Gastroesophageal sphincter (tissue), 4 donors: ENCODE measurements around the gene CHST10. TPM values are rescaled to one million over a fixed set of nuclear protein-coding genes. Genes with fewer than 3 reads are reported as not detected.

Experiments used
- ATAC-seq: fragments of 150-250 bp; one replicate; pipeline ENCODE4 v1.9.1; 2016; ENCODE audit warnings: mild to moderate bottlenecking, moderate library complexity
- H3K27ac ChIP-seq, 4 donors: fragments of 200-600 bp; sonication (generic) in 3 of 4; 1 replicate in 3 of 4; 2 replicates in 1 of 4; pipeline ENCODE4 v1.5.1; 2016 to 2019
- H3K27me3 ChIP-seq: fragments of 200-600 bp; sonication (generic); one replicate; pipeline ENCODE4 v1.5.1; 2019
- H3K36me3 ChIP-seq, 2 donors: fragments of 200-600 bp; sonication (generic); one replicate each; pipeline ENCODE4 v1.5.1; 2019; ENCODE audit warnings: control low read depth in 1 of 2
- H3K4me1 ChIP-seq, 3 donors: fragments of 200-600 bp; sonication (generic); 1 replicate in 2 of 3; 2 replicates in 1 of 3; pipeline ENCODE4 v1.5.1; 2016 to 2019; ENCODE audit warnings: control low read depth in 2 of 3
- H3K4me3 ChIP-seq, 2 donors: fragments of 200-600 bp; sonication (generic); one replicate each; pipeline ENCODE4 v1.5.1; 2019; ENCODE audit warnings: mild to moderate bottlenecking in 1 of 2, moderate library complexity in 1 of 2
- H3K9me3 ChIP-seq, 3 donors: fragments of 200-600 bp; sonication (generic); one replicate each; pipeline ENCODE4 v1.5.1; 2017 to 2019; ENCODE audit warnings: control low read depth in 2 of 3
- CTCF ChIP-seq, 4 experiments: fragments of 200-600 bp in 2 of 4; fragments of 450-650 bp in 2 of 4; sonication (generic) in 1 of 4; IDR thresholded peaks; one replicate each; pipeline ENCODE4 v1.5.1; 2017 to 2019; ENCODE audit warnings: antibody characterized with exemption in 4 of 4, mild to moderate bottlenecking in 2 of 4, moderate library complexity in 2 of 4
- EP300 ChIP-seq: sonication (generic); formaldehyde crosslinking; IDR thresholded peaks from one replicate; pipeline ENCODE4 v1.6.1; 2017; ENCODE audit warnings: antibody characterized with exemption, mild to moderate bottlenecking
- POLR2A ChIP-seq, 2 donors: fragments of 450-650 bp; IDR thresholded peaks; one replicate each; pipeline ENCODE4 v1.6.1; 2017; ENCODE audit warnings: antibody characterized with exemption in 2 of 2, mild to moderate bottlenecking in 2 of 2, moderate library complexity in 1 of 2
- POLR2AphosphoS5 ChIP-seq: sonication (generic); formaldehyde crosslinking; IDR thresholded peaks from one replicate; pipeline ENCODE4 v1.6.1; 2017; ENCODE audit warnings: antibody characterized with exemption
- WGBS, 2 donors: methylation state at CpG; one replicate each; pipeline ENCODE4 v1.1.5; 2018; ENCODE audit warnings: low coverage in 1 of 2; 5-methylcytosine and 5-hydroxymethylcytosine counted together
- total RNA-seq, 4 donors: library from RNA; depleted of rRNA; stranded (reverse); fragments of >200 nt; gene quantifications; one replicate each; pipeline ENCODE4 v1.1.0, GENCODE V29; 2016

Gene CHST10
- total RNA-seq, 4 donors from 2014 or later = 10.6 to 21.9 (median 13.3) TPM

- no peak for TF ChIP-seq POLR2AphosphoS5
- TF ChIP-seq CTCF (IDR thresholded peaks at IDR 0.05) = no peak
- no peak for TF ChIP-seq EP300
- no peak for TF ChIP-seq POLR2A (IDR thresholded peaks at IDR 0.05)
- Histone ChIP-seq H3K36me3 (peaks cover 0 to 51% of the 10 kb centered on the region in 2 donors), H3K4me1 (peaks cover 0 to 15% (median 0%) of the 10 kb centered on the region in 3 donors), H3K27me3 (no peaks in the 10 kb centered on the region), H3K4me3 (no peak overlapping the region), H3K27ac (no peak overlapping the region), H3K9me3 (no peaks in the 10 kb centered on the region)
- WGBS, 2 donors = 81 to 83% methylated on average over 1 to 7 of the region's 23 CpGs
- no peak for ATAC-seq
These were observed 25.5 kb downstream of the CHST10 start for GRCh38 chr2:100391735-100392515.

- H3K4me1 ChIP-seq = peaks cover 0 to 15% (median 0%) of the 10 kb centered on the region in 3 donors
- TF ChIP-seq POLR2A (IDR thresholded peaks at IDR 0.05) (no peak), EP300 (no peak), POLR2AphosphoS5 (no peak), CTCF (IDR thresholded peaks at IDR 0.05) (no peak)
- whole genome bisulfite sequencing, 2 donors = 92 to 100% methylated on average over 4 to 5 of the region's 12 CpGs
- no peak for ATAC-seq
- H3K9me3 ChIP-seq = no peaks in the 10 kb centered on the region
- H3K4me3 ChIP-seq = no peak overlapping the region
- no peak overlapping the region for H3K27ac ChIP-seq
- H3K27me3 ChIP-seq = no peaks in the 10 kb centered on the region
- H3K36me3 ChIP-seq = peaks cover 0 to 35% of the 10 kb centered on the region in 2 donors
These were observed 27.2 kb downstream of the CHST10 start for GRCh38 chr2:100390001-100390940.

GRCh38 chr2:100388703-100389102, 28.8 kb downstream of the CHST10 start:
- WGBS, 2 donors = 88% methylated on average over 6 of the region's 6 CpGs
- TF ChIP-seq POLR2A (IDR thresholded peaks at IDR 0.05) (no peak), EP300 (no peak), POLR2AphosphoS5 (no peak), CTCF (IDR thresholded peaks at IDR 0.05) (no peak)
- no peak for ATAC-seq
- no peak overlapping the region for H3K4me3 ChIP-seq
- peaks cover 0 to 3% (median 0%) of the 10 kb centered on the region in 3 donors for H3K4me1 ChIP-seq
- H3K36me3 ChIP-seq = peaks cover 0 to 23% of the 10 kb centered on the region in 2 donors
- H3K9me3 ChIP-seq = no peaks in the 10 kb centered on the region
- no peak overlapping the region for H3K27ac ChIP-seq
- no peaks in the 10 kb centered on the region for H3K27me3 ChIP-seq

- Histone ChIP-seq H3K9me3 (no peaks in the 10 kb centered on the region), H3K27me3 (no peaks in the 10 kb centered on the region), H3K4me1 (no peaks in the 10 kb centered on the region), H3K36me3 (no peaks in the 10 kb centered on the region), H3K4me3 (no peak overlapping the region), H3K27ac (no peak overlapping the region)
- TF ChIP-seq CTCF (IDR thresholded peaks at IDR 0.05) = no peak
- TF ChIP-seq POLR2AphosphoS5 = no peak
- WGBS, 2 donors = 87 to 88% methylated on average over 3 to 5 of the region's 5 CpGs
- ATAC-seq = no peak
These were observed 33.5 kb downstream of the CHST10 start for GRCh38 chr2:100383954-100384353.
